Measurements from ENCODE around the gene NEK3.

NEK3 gene

GRCh38 chr13:52096062-52096461 is 63.3 kb downstream of the NEK3 start:
- Histone ChIP-seq H2AFZ (ENCODE audit: low read depth, low read length) (no peak overlapping the region), H3K79me2 (ENCODE audit: insufficient read depth, low read length) (no peaks in the 10 kb centered on the region), H3K36me3 (ENCODE audit: insufficient read depth, low read length) (no peaks in the 10 kb centered on the region), H3K9me3 (ENCODE audit: insufficient read depth, low read length, severe bottlenecking) (no peaks in the 10 kb centered on the region), H3K9ac (ENCODE audit: low read depth, low read length) (no peak overlapping the region), H3K27ac (ENCODE audit: low read length) (no peak overlapping the region), H4K20me1 (ENCODE audit: insufficient read depth, low read length) (no peaks in the 10 kb centered on the region), H3K4me2 (ENCODE audit: insufficient read depth, low read length) (no peak overlapping the region), H3K27me3 (ENCODE audit: insufficient read depth, low read length, poor library complexity) (no peaks in the 10 kb centered on the region), H3K4me3 (ENCODE audit: low read depth in 1 of 2, low read length in 2 of 2) (no peak overlapping the region), H3K4me1 (ENCODE audit: insufficient read depth, low read length) (no peaks in the 10 kb centered on the region)
- TF ChIP-seq EZH2 (IDR thresholded peaks at IDR 0.05; ENCODE audit: borderline replicate concordance, low read depth, low read length, severe bottlenecking) = no peak
- no peak for TF ChIP-seq CTCF (IDR thresholded peaks at IDR 0.05; ENCODE audit: borderline replicate concordance, extremely low read depth, low read length, poor library complexity, severe bottlenecking)
- no peak for ATAC-seq (ENCODE audit: insufficient read depth, low read depth)
- no peak for DNase-seq

DNA sequence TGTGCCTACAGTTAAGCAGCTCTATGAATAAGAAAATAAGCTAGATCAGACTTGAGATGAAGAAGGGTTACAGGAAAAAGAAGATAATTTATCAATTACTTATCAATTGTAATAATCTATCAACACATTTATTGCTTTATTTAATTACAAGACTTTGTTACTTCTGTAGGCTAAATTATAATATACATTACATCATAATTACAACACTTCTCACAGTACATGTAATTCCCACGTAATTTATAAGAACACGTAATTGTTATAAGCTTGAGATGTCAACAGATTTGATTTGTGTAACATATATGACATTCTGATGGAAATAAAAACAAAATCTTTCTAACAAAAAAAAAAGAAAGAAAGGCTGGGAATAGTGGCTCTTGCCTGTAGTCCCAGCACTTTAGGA is 67.3 kb downstream of the NEK3 start:
- TF ChIP-seq EZH2 (IDR thresholded peaks at IDR 0.05; ENCODE audit: borderline replicate concordance, low read depth, low read length, severe bottlenecking) (no peak), CTCF (IDR thresholded peaks at IDR 0.05; ENCODE audit: borderline replicate concordance, extremely low read depth, low read length, poor library complexity, severe bottlenecking) (no peak)

GRCh38 chr13:52091473-52091872 is 67.9 kb downstream of the NEK3 start:
- H3K9ac ChIP-seq (ENCODE audit: low read depth, low read length) = no peak overlapping the region
- H3K79me2 ChIP-seq (ENCODE audit: insufficient read depth, low read length) = no peaks in the 10 kb centered on the region
- H3K9me3 ChIP-seq (ENCODE audit: insufficient read depth, low read length, severe bottlenecking) = no peaks in the 10 kb centered on the region
- H3K27me3 ChIP-seq (ENCODE audit: insufficient read depth, low read length, poor library complexity) = peaks cover 3% of the 10 kb centered on the region
- H4K20me1 ChIP-seq (ENCODE audit: insufficient read depth, low read length) = no peaks in the 10 kb centered on the region
- H3K4me2 ChIP-seq (ENCODE audit: insufficient read depth, low read length) = no peak overlapping the region
- TF ChIP-seq EZH2 (IDR thresholded peaks at IDR 0.05; ENCODE audit: borderline replicate concordance, low read depth, low read length, severe bottlenecking) (no peak), CTCF (IDR thresholded peaks at IDR 0.05; ENCODE audit: borderline replicate concordance, extremely low read depth, low read length, poor library complexity, severe bottlenecking) (no peak)
- H3K4me1 ChIP-seq (ENCODE audit: insufficient read depth, low read length) = no peaks in the 10 kb centered on the region
- no peak overlapping the region for H2AFZ ChIP-seq (ENCODE audit: low read depth, low read length)
- no peak overlapping the region for H3K4me3 ChIP-seq (ENCODE audit: low read depth in 1 of 2, low read length in 2 of 2)
- no peak overlapping the region for H3K27ac ChIP-seq (ENCODE audit: low read length)
- no peaks in the 10 kb centered on the region for H3K36me3 ChIP-seq (ENCODE audit: insufficient read depth, low read length)
- DNase-seq (no peak), ATAC-seq (ENCODE audit: insufficient read depth, low read depth) (no peak)

More for the DNA sequence above, 67.3 kb downstream of the NEK3 start:
- no peak overlapping the region for H3K4me2 ChIP-seq (ENCODE audit: insufficient read depth, low read length)
- H3K9ac ChIP-seq (ENCODE audit: low read depth, low read length) = no peak overlapping the region
- H3K4me3 ChIP-seq (ENCODE audit: low read depth in 1 of 2, low read length in 2 of 2) = no peak overlapping the region
- no peaks in the 10 kb centered on the region for H3K27me3 ChIP-seq (ENCODE audit: insufficient read depth, low read length, poor library complexity)
- H3K27ac ChIP-seq (ENCODE audit: low read length) = no peak overlapping the region
- no peaks in the 10 kb centered on the region for H4K20me1 ChIP-seq (ENCODE audit: insufficient read depth, low read length)
- ATAC-seq (ENCODE audit: insufficient read depth, low read depth) (no peak), DNase-seq (no peak)
- no peaks in the 10 kb centered on the region for H3K36me3 ChIP-seq (ENCODE audit: insufficient read depth, low read length)
- no peaks in the 10 kb centered on the region for H3K79me2 ChIP-seq (ENCODE audit: insufficient read depth, low read length)
- no peak overlapping the region for H2AFZ ChIP-seq (ENCODE audit: low read depth, low read length)
- H3K4me1 ChIP-seq (ENCODE audit: insufficient read depth, low read length) = no peaks in the 10 kb centered on the region
- no peaks in the 10 kb centered on the region for H3K9me3 ChIP-seq (ENCODE audit: insufficient read depth, low read length, severe bottlenecking)

- H3K4me3 ChIP-seq (ENCODE audit: low read depth in 1 of 2, low read length in 2 of 2) = no peak overlapping the region
Measured at GRCh38 chr13:52085421-52085820, 74.0 kb downstream of the NEK3 start.

More at GRCh38 chr13:52085421-52085820, 74.0 kb downstream of the NEK3 start:
- no peaks in the 10 kb centered on the region for H4K20me1 ChIP-seq (ENCODE audit: insufficient read depth, low read length)
- DNase-seq (no peak), ATAC-seq (ENCODE audit: insufficient read depth, low read depth) (no peak)
- H2AFZ ChIP-seq (ENCODE audit: low read depth, low read length) = no peak overlapping the region
- H3K27ac ChIP-seq (ENCODE audit: low read length) = no peak overlapping the region
- H3K79me2 ChIP-seq (ENCODE audit: insufficient read depth, low read length) = no peaks in the 10 kb centered on the region
- no peaks in the 10 kb centered on the region for H3K36me3 ChIP-seq (ENCODE audit: insufficient read depth, low read length)
- H3K27me3 ChIP-seq (ENCODE audit: insufficient read depth, low read length, poor library complexity) = peaks cover 3% of the 10 kb centered on the region
- H3K9ac ChIP-seq (ENCODE audit: low read depth, low read length) = no peak overlapping the region
- H3K4me2 ChIP-seq (ENCODE audit: insufficient read depth, low read length) = no peak overlapping the region
- no peaks in the 10 kb centered on the region for H3K9me3 ChIP-seq (ENCODE audit: insufficient read depth, low read length, severe bottlenecking)
- no peak for TF ChIP-seq EZH2 (IDR thresholded peaks at IDR 0.05; ENCODE audit: borderline replicate concordance, low read depth, low read length, severe bottlenecking)
- TF ChIP-seq CTCF (IDR thresholded peaks at IDR 0.05; ENCODE audit: borderline replicate concordance, extremely low read depth, low read length, poor library complexity, severe bottlenecking) = no peak
- H3K4me1 ChIP-seq (ENCODE audit: insufficient read depth, low read length) = no peaks in the 10 kb centered on the region

Data from DND-41 (cell line).